NCI-H446 treated with DMSO at 0.1 percent for 48 hours (cell line): ENCODE data around the gene TSPOAP1.

Experiments
- DNase-seq: peaks from one replicate; lab custom pipeline; 2025; lab: John Stamatoyannopoulos, UW

Gene TSPOAP1

DNA sequence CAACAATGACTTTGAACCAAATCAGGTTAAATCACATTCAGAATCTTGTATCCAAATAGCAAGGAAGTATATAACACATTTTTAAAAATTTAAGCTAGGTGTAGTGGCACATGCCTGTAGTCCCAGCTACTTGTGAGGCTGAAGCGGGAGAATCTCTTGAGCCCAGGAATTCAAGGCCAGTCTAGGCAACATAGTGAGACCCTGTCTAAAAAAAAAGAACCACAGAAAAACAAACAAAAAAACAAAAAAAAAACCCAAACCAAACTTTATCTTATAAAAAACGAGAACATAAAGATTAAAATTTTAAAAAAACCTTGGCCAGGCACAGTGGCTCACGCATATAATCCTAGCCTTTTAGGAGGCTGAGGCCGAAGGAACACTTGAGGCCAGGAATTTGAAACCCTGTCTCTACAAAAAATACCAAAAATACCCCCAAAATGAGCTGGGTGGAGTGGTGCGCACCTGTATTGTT lies 11.8 kb upstream of the TSPOAP1 start:
- no peak for DNase-seq

DNA sequence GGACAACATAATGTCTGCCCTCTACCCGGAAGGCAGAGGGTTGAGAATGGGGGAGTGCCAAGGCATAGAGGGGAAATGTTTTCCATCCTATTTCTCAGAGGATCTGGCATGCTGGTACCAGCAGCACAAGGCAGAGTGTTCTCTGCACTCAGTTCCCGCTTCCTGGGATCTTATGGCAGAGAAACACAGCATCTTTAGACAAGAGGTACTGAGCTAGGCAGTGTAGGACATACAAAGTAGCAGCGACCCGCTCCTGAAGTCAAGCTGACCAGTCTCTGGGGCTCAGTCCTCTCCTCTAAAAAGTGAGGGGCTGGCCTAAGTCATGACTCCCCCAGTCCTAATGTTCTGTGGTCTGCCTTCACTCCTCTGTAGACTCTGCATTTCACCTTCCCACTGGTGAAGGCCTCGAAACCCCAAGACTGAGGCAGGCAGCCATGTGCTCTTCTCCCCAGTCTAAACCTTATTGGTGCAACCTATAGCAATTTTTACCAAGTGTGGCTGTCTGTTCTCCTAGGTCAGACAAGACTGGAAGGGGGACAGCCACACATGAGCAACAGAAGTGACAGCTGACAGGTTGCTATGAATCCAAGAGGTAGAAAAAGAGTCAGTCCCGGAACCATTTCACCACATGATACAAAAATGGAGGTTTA lies 11.3 kb upstream of the TSPOAP1 start:
- DNase-seq: no peak

GRCh38 chr17:58338841-58339754 lies 10.5 kb upstream of the TSPOAP1 start:
- no peak for DNase-seq

DNA sequence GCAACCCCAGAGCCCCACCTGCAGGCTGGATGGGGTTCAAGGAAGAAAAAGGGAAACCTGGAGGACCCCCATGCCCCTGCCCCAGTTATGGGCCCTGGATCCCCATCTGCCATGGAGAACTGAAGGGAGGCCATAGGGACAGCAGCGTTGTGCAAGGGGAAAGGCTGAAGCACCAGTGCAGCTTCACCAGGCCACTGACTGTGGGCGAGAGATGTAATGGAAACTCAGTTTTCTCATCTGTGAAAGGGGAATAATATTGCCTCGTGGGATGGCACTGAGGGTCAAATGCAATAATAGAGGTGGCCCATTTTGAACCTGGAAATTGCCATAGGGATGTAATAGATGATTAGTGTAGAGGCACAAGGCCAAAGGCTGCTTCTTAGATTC lies 9.9 kb upstream of the TSPOAP1 start:
- no peak for DNase-seq

GRCh38 chr17:58337600-58338453 lies 9.2 kb upstream of the TSPOAP1 start:
- DNase-seq: no peak

DNA sequence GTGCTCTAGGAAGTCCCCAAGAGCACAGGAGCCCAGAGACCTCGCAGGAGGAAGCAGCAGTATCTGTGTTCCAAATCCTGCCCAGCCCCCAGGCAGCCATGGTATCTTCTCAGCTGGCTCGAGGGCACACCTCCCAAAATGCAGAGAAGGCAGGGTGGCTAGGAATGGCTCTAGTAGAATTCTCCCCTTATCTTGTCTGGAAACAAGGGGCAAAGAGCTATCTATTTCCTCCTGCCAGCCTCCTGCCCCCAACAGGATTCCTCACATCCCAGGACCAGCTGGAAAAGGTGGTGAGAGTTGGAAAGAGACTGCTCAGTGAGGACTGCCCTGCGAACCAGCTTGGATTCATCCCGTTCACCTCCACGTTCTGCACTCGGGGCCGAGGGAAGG lies 8.6 kb upstream of the TSPOAP1 start:
- DNase-seq: no peak

- DNase-seq: no peak
These were observed 8.0 kb upstream of the TSPOAP1 start for GRCh38 chr17:58336456-58337209.

DNA sequence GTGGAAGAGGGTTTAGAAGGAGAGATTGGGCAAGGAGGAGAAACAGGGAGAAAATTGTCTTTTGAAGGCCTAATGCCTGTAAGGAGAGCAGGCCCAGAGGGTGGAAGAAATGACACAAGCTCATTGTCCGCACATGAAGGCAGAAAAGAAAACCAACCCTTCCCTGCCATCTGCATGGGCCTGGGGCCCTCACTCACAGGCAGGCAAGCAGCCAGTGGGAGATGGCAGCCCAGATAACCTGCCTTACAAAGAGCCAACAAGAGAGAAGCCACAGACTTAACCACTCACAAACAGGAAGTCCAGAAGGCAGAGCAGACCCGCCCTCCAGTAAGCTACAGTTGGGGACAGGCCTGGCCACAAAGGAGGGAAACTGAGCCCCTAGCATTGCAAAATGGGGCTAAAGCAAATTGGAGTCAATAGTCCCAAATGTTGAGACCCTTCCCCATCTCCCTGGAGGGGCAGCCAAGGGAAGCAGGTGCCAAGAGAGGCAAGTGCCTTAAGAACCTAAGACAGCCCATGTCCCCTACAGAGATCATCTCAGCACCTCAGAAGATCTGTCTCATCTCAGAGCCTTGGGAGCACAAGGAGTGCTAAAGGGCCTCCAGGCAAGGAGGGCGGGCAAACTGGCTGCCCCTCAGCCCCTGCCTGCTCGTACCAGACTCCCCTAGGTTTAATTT lies 7.3 kb upstream of the TSPOAP1 start:
- DNase-seq: no peak

- DNase-seq: no peak
These were observed 6.6 kb upstream of the TSPOAP1 start for GRCh38 chr17:58335061-58335731.

GRCh38 chr17:58334661-58335060 lies 6.1 kb upstream of the TSPOAP1 start:
- DNase-seq: no peak

- DNase-seq: no peak
These were observed 5.7 kb upstream of the TSPOAP1 start for GRCh38 chr17:58334256-58334655.

GRCh38 chr17:58333736-58334207 lies 5.2 kb upstream of the TSPOAP1 start:
- DNase-seq: no peak

DNA sequence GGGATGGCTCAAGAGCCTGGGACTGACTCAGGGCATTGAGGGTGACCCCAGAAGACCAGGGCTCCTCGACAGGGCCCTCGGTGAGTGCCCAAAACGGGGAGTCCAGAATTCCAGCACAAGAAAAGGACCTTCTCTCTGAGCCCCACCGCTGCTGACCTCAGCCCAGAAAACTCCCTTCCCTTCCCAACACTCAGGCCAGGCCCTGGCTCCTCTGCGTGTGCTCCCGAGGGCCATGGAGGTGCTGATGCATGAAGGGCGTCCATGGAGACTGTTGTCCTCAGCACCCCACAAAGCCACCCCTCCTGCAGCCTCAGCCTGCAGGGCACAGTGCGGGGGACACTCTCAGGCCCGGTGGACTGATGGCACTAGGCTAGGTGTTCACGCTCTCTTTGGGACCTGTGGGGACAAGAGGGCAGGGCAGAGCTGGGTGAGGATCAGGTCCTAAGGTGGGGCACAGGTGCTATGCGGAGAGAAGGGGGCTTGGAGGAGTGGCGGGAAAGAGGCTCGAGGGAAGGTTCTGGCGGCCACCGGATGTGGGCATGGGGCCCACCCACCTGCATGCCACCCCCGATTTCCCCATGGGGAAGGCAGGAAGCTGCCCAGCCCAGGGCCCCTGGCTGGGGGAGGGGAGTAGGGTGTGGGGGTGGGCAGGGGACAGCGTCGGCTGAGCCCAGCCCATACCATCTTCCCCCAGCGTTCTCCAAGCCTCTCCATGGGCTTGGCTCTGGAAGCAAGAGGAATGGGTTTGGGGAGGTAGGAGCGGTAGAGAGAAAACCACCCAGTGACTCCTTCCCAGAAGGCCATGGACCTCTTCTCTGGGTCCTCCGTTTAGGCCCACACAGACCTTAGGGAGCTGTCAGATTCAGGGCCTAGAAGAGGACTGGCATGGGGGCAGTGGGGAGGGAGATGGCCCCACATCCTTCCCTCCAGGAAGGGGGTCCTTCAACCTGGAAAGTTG lies 4.5 kb upstream of the TSPOAP1 start:
- DNase-seq: no peak

- DNase-seq: no peak
These were observed 3.5 kb upstream of the TSPOAP1 start for GRCh38 chr17:58331815-58332777.

DNA sequence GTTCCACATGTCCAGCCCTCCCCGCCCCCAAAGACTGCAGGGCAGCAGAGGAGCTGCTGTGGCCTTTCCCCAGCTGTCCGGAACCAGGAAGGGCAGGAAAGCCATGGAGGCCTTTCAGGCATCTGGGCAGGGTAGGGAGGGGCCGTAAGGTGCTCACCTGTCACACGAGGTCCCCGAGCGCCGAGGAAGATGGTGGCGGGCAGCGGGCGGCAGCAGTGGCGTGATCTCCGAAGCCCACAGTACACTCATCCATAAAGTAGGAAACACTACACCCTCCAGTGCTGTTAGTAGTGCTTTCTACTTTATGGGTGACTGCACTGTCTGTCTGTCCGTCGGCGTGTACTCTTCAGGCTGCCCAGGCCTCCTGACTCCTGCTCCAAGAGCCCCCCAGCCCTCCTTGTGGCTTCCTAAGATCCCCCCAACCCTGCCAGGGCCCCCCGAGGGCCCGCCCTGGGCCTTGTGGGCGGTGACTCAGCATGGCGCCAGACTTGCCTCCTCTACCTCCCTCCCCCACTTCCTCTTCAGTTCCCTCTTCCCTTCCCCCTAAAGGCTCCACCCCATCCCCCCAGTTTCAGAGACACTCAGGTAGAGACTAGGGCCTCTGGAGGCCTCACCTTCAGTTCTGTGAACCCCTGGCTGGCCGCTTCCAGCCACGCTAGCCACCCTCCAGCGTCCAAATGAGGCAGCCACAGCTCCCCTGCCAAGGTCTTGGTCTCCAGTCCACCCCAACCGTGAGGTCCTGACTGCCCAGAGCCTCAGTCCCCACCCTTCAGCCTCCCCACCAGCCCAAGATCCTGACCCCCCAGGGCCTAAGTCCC lies 2.6 kb upstream of the TSPOAP1 start:
- DNase-seq: no peak

DNA sequence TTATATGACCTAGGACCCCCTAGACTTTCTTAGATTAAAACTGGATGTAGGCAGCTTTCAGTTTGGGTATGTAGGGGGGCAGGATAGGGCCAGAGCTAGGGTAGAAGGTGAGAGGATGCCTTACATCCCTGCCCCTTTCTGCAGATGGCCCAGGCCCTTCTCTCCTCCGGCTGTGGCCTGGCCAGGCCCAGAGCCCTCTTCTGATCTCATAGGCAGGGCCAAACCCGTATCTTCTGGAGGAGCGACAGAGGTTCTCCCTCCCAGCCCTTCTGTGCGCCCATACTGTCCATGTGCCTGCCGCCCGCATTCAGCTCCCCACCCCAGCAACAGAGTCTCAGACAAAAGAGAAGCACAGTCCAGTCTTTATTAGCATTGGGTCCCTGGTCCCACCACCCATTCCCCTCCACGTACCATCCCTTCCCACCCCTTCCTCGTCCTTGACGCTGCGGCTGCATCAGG lies 2.0 kb upstream of the TSPOAP1 start:
- DNase-seq: no peak
